HG03575 (cell line): Measurements from ENCODE around the gene ABLIM2.

Source experiments
- ATAC-seq: cut with Tn5 transposase; IDR thresholded peaks from one replicate; pipeline ENCODE4 v1.9.1; 2021; ENCODE audit not compliant: unreplicated experiment, insufficient number of reproducible peaks, low FRiP score; ENCODE audit errors: extremely low read depth

ABLIM2 gene

DNA sequence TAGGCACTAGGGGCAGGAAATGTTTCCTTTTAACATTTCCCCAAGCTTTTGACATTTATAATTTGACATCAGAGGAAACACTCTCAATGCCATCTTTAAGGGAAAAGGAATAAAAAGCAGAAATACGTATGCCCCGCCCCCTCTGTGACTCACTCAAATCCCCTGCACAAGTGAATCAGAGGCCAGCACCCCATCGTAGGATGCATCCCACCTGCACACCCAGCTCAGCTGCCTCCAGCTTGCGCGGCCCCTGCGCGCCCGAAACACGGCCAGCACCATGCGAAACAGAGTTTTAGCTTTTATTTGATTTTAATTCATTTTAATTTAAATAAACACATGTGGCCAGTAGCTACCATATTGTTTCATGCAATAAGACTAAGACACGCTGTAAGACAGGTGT is 29.5 kb downstream of the ABLIM2 start:
- ATAC-seq: no peak

DNA sequence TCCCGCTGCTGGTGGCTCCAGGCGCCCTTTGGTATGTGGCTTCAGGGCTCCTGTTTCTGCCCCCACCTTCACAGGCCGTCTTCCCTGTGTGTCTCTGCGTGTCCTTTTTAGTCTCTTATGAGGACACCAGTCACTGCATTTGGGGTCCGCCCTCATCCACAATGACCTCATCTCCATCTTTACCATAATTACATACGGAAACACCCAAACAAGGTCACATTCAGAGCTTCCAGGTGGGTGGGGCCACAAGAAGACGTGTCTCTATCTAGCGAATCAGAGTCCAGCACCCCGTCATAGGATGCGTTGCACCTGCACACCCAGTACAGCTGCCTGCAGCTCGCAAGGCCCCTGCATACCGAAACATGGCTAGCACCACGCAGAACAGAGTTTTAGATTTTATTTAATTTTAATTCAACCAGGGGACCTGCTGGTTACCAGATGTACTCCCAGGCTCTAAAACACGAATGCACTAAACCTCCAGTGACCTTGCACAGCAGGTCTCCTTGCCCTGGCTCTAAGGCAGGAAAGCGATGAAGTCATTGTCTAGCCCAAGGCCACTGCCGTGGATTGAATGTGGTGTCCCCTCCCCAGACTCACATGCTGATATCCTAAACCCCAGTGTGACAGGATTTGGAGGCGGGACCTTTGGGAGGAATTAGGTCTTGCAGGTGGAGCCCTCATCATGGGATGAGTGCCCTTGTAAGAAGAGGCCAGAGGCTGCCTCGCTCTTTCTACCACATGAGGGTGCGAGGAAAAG is 30.3 kb downstream of the ABLIM2 start:
- ATAC-seq: no peak

- ATAC-seq: no peak
Measured at GRCh38 chr4:8127051-8127826, 31.4 kb downstream of the ABLIM2 start.

GRCh38 chr4:8126523-8126922 is 32.1 kb downstream of the ABLIM2 start:
- ATAC-seq: no peak

GRCh38 chr4:8125526-8126056 is 33.0 kb downstream of the ABLIM2 start:
- no peak for ATAC-seq

DNA sequence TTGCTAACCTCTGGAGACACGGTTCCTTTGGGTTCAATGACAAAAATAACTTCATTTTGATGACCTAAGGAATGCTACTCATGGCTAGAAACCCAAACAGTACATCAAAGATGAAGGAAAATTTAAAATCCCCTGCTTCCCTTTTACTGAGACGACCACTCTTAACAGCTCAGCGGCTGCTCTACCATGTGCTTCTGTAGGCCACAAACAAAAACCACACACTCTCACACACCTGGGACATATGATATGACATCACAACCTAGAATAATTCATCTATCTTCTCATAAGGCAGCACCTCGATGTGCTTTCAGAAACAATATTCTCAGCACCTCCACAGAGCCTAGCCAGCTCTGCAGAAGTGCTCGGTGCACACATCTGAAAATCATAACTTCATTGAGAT is 34.7 kb downstream of the ABLIM2 start:
- no peak for ATAC-seq

- no peak for ATAC-seq
Measured at GRCh38 chr4:8123389-8123788, 35.2 kb downstream of the ABLIM2 start.

DNA sequence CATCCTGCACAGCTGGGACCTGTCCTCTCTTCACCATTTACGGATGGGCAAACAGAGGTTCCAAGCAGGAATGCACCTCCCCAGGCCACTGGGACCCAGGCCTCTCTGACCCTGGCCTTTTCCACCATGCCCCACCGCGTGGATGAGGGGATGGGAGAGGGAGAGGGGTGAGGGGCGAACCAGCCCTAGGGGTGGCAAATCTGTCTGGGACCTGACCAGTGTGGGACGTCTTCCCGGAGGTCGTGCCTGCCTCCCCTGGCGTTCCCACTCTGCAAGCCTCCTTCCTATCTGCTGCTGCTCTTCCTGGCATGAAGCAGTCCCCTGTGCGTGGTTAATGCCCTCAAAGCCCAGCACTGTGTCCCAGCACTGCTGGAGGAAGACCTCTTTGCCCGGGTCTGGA is 35.9 kb downstream of the ABLIM2 start:
- no peak for ATAC-seq

DNA sequence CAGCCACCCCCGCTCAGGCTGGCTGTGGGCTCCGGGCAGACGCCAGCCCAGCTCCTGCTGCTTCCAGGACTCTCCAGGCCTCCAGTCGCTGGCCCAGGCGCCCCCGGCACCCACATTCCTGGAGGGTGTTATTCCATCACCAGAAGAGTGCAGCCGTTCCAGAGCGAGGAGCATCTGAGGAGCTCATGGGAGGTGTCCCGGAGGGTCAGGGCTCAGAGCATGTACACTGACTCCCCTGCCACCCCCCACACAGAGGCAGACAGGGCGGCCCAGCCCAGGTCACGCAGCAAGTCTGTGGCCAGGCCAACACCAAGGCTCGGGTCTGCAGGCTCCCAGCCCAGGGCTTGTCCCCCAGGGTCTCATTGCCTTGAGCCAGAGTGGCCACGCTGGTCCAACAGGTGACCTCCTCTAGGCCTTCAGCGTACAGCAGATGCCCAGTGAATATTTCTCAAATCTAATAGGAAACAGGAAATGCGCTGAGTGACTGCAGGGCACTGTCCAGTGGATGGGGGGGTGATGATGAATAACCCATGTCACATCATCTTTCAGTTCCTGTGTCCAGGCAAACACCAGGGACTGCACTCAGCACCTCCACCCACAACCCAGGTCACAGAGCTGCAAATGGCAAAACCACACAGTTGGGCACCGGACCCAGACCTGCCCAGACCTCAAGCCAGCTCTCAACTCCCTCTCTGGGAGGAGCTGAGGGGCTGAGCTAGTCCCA is 37.2 kb downstream of the ABLIM2 start:
- no peak for ATAC-seq

DNA sequence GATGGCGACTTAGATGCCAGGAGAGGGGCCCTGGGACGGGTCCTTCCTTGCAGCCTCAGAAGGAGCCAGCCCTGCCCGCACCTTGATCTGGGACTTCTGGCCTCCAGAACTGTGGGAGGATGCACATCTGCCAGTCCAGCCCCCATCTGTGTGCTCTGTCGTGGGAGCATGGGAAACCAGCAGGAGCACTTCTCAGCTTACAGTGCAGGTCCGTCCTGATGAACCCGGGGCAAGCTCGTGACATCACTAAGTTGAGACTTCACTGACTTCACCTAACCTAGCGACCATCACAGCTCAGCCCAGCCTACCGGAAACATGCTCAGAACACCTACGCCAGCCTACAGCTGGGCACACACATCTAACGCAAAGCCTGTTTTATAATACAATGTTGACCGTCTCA is 38.1 kb downstream of the ABLIM2 start:
- ATAC-seq: no peak

DNA sequence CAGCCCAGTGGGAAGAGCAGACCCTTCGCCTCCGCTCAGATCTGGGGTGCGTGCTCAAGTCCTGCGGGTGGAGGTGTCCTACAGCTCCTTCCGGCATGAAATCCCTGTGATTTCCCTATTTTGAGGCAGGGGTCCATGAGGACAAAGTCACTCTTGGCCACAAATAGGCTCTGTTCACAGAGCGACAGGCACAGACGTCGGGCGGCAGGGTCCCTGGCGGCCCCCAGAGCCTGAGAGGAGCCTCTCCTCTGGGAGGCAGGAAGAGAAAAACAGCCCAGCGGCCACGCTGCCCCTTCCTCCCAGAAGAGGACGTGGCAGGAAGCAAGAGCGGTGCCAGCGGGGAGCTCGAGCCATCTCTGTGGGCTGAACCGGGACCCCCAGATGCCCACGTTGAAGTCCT is 38.7 kb downstream of the ABLIM2 start:
- ATAC-seq: no peak

DNA sequence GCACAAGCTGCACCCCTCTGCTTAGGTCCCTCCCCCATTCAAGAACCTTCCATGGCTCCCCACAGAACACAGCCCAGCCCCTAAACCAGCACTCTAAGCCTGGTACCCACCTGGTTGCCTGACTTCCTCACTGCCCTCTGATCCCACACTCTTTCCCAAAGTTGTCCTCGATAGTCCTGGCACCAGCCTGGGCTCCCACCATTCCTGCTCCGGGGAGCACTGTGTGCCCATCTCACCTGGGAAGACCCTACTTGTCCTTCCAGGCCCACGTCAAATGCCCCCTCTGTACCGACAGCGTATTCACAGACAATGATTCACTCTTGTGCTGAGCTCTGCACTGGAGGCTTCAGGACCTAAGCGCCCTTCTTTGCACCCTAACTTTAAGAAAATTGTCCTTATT is 40.1 kb downstream of the ABLIM2 start:
- no peak for ATAC-seq

- no peak for ATAC-seq
Measured at GRCh38 chr4:8118035-8118434, 40.6 kb downstream of the ABLIM2 start.

DNA sequence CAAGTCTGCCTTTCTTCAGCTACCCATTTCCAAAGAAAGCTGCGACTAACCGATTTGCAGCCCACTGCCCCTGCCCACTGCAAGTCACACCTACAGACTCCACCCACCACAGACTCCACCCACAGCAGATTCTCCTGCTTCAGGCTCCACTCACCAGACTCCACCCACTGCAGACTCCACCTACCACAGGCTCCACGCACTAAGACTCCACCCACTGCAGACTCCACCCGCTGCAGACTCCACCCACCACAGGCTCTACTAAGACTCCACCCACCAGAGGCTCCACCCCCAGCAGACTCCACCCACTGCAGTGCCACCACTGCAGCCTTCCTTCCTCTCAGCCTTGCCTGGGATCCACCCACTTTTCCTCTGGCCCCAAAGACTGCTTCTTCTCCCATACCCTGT is 41.3 kb downstream of the ABLIM2 start:
- no peak for ATAC-seq

DNA sequence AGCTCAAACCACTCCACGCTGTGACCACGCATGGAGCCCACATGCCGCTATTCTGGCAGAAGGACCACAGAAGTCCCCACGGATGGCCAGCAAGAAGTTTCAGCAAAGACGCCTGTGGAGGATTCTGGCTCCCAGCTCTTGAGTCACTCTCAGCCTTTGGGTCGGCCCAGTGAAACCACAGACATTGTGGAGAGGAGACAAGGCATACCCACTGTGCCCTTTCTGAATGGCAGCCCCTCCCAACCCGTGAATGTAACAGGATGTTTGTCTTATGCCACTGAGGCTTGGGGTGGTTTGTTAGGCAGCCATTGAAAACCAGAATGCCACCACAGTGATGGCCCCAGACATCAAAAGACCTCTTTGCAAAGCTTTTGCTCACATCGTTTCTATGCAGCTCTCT is 42.7 kb downstream of the ABLIM2 start:
- no peak for ATAC-seq

DNA sequence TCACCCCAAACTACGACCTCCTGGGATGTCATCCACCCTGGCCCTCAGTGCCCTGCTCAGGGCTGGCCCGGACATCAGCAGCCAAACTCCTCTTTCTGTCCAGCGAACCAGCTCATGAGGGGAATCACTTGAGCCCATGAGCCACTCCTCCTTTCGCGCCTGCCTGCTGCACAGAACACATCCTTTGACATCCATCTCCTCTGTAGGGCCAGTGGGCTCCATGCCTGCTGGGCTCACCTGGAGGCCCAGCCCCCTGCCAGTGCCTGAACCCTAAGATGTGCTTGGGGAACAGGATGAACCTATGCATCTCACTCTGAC is 43.5 kb downstream of the ABLIM2 start:
- ATAC-seq: no peak

- no peak for ATAC-seq
Measured at GRCh38 chr4:8114456-8115202, 44.0 kb downstream of the ABLIM2 start.

DNA sequence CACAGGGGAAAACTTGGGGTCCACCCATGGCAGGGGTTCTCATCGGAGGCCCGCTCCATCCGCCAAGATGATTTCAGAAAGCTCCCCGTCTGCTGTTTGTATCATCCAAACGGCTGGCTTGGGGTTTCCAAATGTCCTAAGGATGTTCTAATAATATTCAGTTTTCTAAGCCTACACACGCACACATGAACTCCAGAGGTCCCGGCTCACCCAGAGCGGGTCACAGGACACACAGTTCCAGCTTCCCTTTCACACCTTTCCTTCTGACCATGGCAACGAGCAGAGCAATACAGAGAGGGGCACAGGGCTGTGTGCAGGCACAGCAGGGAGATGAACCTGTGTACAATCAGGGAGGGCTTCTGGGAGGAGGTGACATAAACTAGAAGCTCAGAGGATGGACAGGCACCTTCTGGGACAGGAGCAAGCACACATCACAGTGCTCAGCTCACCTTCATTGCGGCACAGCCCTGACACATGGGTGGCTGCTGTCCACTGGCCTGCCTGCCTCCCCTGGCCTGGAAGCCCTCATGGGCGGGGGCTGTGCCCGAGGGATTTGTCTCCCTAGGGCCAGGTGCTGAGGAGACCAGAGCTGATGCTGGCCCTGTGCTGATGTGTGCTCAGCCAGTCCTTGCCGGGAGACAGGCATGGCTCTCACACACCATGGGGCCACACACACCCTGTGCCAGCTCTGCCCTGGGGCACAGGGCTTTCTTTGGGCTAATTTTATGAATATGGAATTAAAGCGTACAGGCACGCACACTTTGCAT is 44.8 kb downstream of the ABLIM2 start:
- no peak for ATAC-seq

- no peak for ATAC-seq
Measured at GRCh38 chr4:8112672-8113071, 45.9 kb downstream of the ABLIM2 start.
